GM21717 (cell line): ENCODE data around the gene CPT1C.

Experiments
- ATAC-seq: cut with Tn5 transposase; IDR thresholded peaks from one replicate; pipeline ENCODE4 v1.9.1; 2021; ENCODE audit warnings: mild to moderate bottlenecking, moderate library complexity; ENCODE audit not compliant: unreplicated experiment

Gene CPT1C

DNA sequence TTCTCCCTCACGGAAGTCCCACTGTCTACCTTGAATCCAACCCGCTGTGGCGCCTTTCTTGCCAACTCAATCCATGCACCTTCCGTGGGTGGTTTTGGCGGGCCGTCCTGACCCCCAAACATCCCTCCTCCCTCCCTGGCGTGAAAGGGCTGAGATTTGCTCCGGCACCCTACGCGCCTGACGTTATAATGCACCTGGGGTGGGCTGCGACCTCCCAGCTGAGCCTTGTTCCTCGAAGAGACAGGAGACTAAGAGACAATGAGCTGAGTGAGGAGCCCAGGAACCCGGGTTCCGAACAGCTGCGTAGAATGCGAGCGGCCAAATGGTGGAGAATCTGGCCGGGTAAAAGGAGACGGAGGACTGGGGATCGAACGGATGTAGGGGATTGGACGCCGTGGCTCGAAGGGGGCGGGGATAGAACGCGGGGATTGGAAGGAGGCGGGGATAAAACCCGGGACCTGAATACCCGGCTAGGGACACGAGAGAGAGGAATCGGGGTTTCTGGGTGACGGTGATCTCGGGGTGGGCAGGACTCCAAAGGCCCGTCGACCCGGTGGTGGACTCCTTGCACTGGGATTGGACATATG, at the start of gene CPT1C:
CPT1C (plus strand) TSS at position 461 of the 587 bp plus-strand sequence. CDS start 1,137 bp downstream, outside the sequence.
- no peak for ATAC-seq

DNA sequence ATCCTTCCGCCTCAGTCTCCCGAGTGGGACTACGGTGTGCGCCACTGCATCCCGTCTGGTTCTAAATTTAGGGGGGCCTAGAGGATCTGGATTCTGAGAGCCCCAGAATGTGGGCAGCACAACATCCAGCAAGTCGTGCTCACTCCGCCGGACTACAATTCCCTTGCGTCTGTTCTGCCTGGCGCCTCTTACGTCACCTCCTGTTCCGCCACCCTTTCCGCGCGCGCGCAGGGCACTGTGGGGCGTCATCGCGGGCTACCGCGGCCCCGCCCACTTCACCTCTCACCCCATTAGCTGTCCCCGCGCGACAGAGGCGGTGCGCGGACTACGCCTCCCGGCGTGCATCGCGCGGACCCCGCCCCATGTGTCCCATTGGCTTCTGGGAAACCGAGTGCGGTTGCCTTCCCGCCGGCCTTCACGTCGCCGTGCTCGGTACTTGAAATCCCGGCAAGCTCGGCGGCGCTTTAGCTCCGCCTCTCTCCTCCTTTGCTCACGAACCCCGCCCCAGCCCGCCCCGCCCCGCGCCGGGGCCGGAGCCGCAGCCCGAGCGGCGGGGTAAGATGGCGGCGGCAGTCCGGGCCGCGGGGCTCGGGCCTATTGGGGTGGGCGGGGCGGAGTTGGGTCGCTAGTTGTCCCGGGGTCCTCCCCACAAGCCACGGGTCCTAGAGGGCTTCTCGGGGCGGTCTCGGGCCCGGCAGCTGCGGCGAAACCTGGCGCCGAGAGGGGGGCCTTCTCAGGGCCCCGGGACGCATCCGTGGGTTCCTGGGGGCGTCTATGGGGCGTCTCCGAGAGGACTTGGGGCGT, 49.0 kb upstream of the CPT1C start, which contains the start of gene SCAF1:
SCAF1 (plus strand) TSS at position 522 of the 804 bp plus-strand sequence. CDS start 2,818 bp downstream, outside the sequence.
- ATAC-seq, result peak; percentile 46

DNA sequence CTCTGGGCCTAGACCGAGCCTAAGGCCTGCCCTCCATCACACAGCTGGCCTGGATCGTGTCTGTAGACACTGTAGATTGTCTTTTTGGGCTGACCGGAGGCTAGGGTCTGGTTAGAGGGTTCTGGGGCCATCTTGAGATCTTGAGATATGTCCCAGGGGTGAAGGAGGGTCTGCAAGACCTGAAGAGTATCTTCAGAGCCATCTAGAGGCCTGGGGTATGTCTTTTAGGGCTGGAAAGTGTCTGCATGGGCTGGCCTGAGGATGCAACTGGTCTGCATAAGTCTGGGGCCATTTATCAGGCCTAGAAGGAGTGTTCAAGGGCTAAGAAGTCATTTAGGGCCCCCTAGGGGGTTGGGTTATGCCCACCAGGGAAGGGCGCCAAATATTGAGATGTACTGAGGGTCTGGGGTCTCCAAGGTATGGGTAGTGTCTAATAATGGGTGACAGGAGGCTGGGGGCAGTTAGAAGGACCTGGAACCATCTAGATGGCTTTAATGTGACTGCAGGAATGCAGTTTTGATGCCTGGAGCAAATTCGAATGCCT, 48.4 kb upstream of the CPT1C start:
- ATAC-seq, result no peak

DNA sequence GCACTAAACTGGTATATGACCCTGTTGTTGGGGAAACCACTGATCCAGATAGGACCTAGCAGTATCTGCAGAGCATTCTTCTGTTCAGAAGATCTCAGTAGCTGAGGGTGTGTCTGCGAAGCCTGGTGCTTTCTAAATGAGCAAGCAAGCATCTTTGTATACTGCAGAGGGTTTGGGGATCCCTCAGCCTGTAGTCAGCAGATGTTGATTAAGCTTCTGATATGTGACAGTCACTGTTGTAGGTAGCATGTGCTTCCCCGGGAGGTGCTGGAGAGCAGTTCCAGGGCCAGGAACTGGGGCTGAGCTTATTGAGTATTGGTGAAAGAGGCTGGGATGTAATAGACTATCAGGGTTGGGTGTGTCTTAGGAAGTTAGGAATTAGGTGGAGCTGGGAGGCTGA, 47.5 kb upstream of the CPT1C start:
- ATAC-seq, result no peak

DNA sequence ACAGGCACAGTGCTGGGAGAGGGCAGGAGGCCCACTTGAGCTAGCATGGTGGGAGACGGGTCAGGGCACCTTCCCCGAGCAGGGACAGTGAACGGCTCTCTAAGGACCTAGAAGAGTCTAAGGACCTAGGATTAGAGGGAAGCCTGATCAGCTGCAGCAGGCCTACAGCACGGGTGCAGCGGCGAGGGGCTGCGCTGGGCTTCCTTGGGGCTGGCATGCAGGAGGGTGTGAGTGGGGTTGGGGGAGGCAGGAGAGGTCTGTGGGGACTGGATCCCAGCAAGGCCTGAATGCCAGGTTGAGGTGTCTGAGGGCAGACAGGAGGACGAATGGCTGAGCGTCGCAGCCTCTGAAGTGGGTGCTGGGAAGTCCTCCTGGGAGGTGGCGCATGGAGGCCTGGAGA, 45.3 kb upstream of the CPT1C start:
- ATAC-seq, result no peak

- no peak for ATAC-seq
These were observed 44.9 kb upstream of the CPT1C start for GRCh38 chr19:49645995-49646394.

GRCh38 chr19:49646586-49646985, 44.3 kb upstream of the CPT1C start:
- ATAC-seq, result no peak

- ATAC-seq, result no peak
These were observed 39.7 kb upstream of the CPT1C start for GRCh38 chr19:49651029-49651819.

- no peak for ATAC-seq
These were observed 38.9 kb upstream of the CPT1C start for GRCh38 chr19:49651820-49652550.

GRCh38 chr19:49652551-49653465, 38.1 kb upstream of the CPT1C start:
- no peak for ATAC-seq

GRCh38 chr19:49653466-49653806, 37.5 kb upstream of the CPT1C start:
- ATAC-seq, result no peak

- no peak for ATAC-seq
These were observed 36.3 kb upstream of the CPT1C start for GRCh38 chr19:49654581-49654980.

DNA sequence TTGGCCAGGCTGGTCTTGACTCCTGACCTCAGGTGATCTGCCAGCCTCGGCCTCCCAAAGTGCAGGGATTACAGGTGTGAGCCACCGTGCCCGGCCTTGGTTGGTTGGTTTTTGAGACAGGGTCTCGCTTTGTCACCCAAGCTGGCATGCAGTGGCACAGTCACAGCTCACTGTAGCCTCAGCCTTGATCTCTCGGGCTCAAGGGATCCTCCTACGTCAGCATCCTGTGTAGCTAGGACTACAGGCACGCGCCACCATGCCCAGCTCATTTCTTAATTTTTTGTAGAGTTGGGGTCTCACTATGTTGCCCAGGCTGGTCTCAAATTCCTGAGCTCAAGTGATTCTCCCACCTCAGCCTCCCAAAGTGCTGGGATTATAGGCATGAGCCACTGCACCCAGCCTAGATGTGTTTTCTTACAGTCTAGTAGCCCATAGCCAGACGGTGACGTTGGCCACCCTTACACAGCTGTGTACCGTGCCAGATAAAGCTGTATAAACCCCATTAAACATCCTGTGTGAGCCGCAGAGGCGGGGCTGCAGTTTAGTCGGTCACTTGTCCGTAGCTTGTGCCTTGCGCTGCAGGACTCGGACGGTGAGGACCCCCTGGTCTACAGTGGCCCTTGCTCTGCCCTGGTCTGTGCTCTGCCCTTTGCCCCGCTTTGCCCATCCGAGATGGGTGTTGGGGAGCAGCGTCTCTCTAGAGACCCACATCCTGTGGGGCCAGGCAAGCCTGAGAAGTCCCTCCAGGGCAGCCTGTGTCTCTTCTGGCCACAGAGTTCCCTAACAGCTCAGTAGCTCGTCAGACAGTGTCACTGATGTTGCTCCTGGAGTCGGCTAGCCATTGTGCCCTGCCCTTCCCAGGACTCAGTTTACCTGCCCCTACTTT, 35.1 kb upstream of the CPT1C start:
- no peak for ATAC-seq

GRCh38 chr19:49656456-49657109, 34.3 kb upstream of the CPT1C start:
- no peak for ATAC-seq

- ATAC-seq, result no peak
These were observed 33.3 kb upstream of the CPT1C start for GRCh38 chr19:49657493-49658138.

GRCh38 chr19:49658139-49658517, 32.8 kb upstream of the CPT1C start:
- ATAC-seq, result no peak

DNA sequence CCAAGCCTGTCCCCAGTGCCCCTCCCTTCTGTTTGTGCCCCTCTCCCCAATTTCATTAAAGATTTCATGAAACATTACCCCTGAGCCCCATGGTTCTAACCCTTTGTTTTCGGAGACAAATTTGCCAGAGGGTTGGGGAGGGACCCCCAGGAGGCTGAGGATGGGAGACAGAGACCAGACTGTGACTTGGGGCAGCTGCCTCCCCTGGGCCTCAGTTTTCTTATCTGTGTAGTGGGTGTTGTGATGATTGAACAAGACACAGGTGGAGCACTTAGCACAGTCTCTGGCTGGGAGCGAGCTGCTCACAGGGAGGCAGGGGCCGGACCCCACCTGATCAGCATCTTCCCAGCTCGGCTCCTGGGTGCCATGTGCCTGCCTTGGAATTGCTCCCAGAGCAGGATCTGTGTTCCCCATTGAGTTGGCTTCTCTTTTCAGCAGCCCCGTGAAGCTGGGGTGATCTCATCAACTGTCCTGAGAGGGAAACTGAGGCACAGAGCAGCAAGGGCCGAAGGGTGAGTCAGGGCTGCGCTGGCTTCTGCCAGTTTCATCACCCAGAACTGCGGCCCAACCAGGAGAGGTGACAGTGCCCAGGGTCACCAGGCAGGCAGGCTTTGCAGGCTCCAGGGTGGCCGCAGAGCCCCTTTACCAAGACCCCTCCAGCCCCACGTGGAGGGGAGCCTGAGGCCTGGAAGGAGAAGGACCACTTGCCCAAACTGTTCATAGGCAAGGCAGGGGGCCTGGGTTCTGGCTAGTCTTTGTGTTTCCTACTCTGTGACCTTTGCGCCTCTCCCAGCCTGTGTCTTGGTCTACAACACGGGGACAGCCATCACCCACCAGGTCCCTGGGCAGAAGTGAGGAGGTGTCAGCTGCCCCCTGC, 32.1 kb upstream of the CPT1C start:
- ATAC-seq, result no peak
